Activated effector memory CD4-positive, alpha-beta T cell treated with anti-CD3 and anti-CD28 coated beads, Interleukin-2, amount 50 U/mL, for 16 hours (primary cell): Measurements from ENCODE around the gene SRSF10.
"Not testable (repeated sequence)": the region's sequence is repeated elsewhere in the genome, so short reads cannot be mapped to it uniquely, and the experiment has no call there.

Experiments used
- DNase-seq: peaks from one replicate; pipeline ENCODE4 v3.0.0-alpha.2; 2020

SRSF10 gene

DNA sequence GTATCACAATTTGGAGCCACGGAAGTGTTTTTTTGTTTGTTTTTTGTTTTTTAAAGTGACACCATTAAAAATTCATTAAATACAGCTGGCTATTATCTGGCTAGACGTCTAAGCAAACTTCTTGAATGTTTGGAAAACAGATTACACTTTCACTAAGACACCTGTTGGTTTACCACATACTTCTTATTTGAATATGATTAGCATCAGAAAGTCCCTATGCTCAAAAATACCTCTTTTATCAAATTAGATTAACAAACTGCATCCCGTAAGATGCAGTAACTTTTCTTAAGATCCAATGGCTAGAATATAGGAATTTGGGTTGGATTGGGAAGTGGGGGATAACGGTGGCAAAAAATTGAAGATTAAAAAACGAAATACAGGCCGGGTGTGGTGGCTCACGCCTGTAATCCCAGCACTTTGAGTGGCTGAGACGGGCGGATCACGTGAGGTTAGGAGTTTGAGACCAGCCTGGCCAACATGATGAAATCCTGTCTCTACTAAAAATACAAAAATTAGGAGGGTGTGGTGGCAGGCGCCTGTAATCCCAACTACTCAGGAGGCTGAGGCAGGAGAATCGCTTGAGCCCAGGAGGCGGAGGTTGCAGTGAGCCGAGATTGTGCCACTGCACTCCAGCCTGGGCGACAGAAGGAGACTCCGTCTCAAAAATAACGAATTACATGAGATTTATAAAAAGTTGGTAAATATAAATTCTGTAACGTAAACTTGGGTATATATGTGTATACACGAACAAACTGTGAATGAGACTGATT lies 21.9 kb downstream of the SRSF10 start:
- not testable (repeated sequence) for DNase-seq

DNA sequence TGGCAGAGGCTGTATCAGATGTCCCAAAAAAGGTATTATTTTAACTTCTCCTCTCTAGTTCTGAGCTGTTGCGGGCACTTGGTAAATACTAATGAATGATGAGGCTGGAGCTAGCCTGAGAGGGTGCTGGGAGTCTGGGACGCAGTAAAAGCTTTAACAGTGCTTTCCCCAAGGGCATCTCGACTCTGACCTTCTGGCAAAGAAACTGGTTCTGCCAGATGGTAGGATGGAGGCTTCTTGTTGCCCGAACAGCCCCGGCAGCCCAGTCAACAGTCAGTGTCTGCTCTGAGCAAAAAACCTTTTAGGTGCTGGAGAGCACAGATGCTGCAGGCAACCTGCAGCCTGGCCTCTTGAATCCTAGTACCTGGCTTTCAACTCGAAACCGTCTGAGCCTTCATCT lies 23.0 kb downstream of the SRSF10 start:
- no peak for DNase-seq

DNA sequence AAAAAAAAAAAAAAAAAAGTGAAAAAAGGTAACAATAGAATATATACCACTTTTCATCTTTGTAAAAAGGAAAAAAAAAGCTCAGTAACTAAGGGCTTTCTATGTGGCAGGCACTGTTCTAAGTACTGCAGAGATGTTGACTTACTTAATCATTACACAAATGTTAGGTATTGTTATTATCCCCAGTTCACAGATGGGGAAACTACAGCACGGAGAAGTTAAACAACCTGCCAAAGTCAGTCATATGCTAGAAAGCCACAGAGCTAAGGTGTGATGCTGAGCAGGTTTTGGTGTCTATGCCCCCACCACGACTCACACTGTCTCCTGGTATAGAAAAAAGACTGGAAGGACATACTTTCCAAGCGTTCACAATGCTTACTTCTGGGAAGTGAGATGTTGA lies 27.1 kb downstream of the SRSF10 start:
- no peak for DNase-seq

DNA sequence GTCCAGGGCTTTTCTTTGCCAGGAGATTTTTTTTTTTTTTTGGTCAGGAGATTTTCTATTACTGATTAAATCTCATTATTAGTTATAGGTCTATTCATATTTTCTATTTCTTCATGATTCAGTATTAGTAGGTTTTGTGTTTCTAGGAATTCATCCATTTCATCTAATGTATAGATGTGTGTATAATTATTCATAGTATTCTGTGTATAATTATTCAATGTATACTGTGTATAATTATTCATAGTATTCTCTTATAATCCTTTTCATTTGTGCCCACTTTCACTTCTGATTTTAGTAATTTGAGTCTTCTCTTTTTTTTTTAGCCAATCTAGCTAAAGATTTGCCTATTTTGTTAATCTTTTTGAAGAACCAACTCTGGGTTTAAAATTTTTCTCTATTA lies 32.8 kb downstream of the SRSF10 start:
- no peak for DNase-seq

DNA sequence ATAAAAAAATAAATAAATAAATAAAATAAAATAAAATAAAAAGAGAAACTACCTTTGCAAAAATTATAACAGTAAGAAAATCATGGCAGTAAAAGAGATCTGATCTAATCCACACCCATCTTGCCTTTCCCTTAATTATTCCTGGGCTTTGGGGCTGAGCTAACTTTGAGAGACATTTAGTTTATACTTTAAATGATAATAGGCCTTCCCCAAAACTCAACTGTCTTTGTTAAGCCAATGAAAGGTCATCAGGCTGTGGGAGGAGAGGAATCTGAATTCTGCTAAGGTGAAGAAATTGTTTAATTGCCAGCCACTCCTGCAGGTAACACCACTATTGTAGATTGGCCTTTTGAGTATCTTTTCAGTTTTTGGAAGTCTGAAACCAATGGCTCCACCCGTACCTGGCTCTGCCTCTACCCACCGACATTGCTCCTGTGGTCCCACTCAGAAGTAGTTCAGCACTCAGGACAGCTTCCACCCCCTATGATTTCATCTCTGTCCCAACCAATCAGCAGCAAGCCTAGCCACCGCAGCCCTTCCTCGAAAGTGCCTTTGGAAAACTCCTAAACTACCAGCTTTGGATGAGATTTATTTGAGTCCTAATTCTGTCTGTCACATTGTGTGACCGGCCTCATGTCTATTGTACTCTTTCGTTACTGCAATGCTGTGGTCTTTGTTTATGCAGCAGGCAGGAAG lies 43.5 kb downstream of the SRSF10 start:
- no peak for DNase-seq

DNA sequence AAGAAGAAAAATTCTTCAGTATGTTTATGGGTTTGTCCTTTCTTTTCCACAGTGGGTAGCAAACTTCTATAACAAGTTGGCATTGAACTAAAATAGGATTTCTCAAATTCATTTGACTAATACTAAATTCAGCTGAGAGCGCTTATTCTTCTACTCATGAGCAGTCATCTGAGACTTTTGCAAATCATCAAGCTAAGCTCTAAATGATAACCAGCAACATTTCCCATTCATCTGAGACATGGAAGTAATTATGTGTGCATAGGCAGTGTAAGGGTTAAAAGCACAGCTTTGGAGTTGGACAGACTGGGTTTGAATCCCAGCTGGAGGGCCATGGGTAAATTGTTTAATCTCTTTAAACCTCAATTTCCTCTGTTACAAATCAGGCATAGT lies 48.6 kb downstream of the SRSF10 start:
- no peak for DNase-seq

DNA sequence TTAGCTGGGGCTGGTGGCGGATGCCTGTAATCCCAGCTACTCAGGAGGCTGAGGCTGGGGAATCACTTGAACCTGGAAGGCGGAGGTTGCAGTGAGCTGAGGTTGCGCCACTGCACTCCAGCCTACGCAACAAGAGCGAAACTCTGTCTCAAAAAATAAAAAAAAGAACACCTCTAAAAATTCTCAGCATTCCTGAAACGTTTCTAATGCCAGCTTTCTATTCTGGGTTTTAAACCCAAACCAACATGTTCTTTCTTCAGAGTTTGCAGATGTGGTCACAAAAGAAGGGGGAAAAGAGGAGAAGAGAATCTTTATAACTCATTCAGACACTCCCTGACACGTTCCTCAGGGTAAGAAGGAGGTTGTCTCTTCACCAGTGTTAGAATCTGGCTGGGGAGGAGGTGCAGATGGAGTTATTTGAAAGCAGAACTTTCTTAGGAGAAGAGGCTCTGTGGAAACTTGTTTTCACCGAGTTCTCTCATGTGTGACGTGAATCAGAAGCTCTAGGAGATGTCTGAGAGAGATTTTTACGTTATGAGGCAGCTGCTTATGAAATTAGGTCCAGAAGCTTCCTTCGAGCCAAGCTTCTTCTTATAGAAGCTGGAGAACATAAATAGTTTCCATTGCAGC lies 49.2 kb downstream of the SRSF10 start:
- DNase-seq = no peak

DNA sequence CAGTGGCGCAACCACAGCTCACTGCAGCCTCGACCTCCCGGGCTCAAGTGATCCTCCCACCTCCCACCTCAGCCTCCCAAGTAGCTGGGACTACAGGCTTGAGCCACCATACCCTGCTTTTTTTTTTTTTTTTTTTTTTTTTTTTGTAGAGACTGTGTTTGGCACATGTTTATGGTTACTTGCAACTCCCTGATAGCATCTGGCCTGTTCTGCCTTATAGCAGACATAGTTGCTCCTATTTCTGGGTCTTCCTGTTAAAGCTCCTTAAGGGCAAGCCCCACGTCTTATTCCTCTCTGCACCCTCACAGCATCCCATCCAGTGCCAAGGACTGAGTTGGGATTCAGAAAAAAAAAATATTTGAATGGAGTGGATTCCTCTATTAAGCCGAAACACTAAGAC lies 49.9 kb downstream of the SRSF10 start:
- no peak for DNase-seq

DNA sequence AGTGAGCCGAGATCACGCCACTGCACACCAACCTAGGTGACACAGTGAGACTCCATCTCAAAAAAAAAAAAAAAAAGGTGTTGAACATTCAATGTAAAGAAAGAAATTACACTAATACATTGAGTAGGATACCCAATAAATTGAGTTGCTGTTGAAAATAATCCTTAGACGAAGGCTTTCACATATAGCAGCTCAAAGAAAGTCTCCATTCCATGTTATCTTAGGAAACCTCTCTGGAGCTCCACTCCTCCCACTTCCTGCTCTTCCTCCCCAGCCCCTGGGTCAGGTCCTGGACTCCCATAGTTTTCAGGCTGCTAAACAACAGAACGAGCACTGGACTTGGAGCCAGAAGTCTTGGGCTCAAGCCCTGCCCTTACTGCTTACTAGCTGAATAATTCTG lies 51.3 kb downstream of the SRSF10 start:
- DNase-seq = no peak

DNA sequence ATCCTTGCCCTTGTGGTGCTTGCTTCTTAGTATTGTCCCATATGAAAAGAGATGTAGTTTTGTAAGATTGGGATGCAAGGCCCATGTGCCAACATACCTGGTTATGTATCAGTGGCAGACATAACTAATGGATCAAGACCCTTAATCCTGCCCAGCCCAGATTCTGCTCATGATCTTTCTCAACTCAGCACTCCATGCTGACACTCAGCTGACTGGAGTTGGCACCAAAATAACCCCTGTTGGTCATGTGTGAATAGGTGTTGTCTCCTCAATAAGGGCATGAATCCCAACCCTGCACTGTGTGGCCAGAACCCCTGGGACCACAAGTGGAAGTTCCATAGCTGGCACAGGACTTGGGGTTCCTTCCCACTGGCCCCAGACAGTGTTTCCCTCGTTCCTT lies 53.0 kb downstream of the SRSF10 start:
- no peak for DNase-seq

DNA sequence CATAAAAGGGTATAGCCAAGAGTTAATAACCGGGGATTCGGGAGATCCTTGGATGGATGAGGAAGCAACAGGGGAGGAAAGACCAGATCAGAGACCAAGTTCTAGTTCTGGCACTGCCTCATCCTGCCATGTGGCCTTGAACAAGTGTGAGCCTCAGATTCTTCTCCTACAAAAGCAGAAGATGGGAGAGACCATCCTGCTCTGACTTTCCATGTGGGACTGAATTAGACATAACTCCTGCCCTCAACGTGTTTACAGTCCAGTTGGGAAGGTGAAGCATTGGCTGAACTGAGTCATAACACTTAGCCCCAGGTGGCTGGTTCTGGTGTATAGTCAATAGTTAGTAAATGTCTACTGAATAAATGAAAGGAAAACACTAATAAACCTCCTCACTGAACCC lies 54.8 kb downstream of the SRSF10 start:
- no peak for DNase-seq

DNA sequence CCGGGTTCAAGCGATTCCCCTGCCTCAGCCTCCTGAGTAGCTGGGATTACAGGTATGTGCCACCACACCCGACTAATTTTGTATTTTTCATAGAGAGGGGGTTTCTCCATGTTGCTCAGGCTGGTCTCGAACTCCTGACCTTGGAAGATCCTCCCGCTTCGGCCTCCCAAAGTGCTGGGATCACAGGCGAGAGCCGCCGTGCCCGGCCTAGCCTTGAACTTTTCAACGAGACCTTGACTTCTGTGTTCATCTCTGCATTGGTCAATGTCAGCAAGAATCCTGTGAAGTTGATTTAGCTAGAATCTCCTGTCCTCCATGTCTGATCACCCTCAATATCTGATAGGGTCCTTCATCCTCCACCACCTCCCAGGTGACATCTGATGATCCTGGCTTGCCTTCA lies 55.5 kb downstream of the SRSF10 start:
- DNase-seq = no peak

DNA sequence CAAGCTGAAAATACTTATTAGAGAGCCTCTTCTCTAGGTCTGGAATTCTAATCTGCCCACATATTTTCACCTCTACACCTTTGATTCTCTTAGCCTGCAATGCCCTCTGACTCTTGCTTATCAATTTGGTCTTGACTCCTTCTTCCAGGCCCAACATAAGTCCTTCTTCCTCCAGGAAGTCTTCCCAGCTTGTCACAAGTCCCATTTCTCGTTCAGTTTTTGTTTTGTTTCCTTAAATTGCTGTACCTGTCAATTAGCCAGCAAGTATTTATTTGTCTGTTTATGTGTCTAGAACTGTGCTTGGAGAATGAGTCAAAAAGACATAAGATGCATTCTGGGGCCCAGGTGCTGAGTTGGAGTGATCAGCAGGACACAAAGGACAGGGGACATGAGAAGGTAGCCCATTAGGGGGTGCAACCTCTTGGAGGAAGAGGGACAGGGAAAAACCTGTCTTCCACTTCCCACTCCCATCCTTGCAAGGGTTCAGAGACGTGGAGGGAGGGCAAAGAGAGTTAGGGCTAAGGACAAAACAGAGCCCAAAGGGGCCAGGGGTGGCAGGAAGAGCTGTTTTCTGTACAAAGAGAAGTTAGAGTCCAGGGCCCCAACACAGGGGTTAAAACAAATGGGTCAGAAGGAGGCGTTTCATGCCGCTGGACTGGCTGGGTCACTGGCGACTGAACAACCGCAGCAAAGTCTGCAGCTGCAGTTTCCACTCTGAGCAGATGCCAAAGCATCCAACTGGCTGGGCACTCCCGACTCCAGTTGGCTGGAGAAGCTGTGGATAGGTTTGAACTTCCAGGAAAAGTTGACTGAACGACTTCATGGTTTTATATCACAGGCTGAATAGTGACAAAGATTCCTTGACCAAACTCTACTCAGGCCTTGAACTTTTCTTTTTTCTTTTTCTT lies 56.3 kb downstream of the SRSF10 start:
- no peak for DNase-seq

DNA sequence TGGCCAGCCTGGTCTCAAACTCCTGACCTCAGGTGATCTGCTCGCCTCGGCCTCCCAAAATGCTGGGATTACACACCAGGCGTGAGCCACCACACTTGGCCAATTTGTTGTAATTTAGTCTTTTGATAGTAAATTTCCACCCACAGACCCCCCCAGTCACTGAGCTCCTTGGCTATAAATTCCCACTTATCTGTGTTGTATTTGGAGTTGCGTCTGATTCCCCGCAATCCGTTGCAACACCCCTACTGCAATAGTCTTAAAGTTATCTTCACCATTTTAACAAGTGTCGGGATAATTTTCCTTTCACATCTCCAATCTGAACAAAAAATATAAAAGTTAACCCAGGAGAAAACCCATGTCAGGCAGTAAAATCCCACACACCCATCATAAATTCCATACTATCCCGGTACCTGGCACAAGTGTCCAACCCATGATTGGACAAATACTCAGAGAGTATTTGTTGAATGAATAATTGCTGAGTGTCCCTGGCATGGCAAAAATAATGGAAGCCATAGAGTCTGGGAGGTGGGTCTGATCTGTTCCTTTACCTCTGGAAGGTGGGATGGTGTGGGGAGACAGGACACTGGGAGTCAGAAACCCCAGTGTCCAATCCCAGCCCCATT lies 57.7 kb downstream of the SRSF10 start:
- DNase-seq = no peak

DNA sequence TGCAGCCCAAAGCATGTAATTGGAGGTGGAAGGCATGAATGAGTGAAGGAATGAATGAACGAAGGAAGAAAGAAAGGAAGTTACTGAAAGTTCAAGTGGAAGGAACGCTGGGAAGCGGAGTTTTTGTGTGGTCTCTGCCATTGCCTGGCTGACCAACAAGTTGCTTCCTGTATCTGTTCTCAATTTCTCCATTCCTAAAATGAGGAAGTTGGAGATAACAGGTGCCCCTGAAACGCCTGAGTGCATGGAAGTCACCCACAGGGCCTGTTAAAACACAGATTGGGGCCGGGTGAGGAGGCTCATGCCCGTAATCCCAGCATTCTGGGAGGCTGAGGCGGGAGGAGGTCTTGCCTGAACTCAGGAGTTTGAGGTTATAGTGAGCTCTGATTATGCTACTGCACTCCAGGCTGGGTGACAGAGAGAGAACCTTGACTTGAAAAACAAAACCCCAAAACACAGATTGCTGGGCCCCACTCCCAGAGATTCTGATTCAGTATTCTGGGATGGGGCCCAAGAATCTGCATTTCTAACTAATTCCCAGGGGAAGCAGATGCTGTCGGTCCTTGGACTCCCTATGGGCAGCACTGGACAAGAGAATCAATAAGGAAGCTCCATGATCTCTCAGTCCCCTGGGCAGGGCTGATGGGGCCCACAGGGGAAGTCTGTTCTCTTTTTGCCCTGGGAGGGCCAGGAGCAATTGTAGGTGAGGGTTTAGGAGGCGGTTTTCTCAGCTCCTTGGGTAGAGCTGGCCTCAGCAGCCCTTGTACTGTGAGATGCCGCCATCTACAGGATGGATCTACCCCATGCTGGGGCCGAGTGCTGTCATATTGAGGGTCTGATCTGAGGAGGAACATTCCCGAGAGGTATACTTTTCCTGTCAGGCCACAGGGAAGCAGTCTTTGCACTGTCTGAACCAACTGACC lies 63.7 kb downstream of the SRSF10 start:
- no peak for DNase-seq

DNA sequence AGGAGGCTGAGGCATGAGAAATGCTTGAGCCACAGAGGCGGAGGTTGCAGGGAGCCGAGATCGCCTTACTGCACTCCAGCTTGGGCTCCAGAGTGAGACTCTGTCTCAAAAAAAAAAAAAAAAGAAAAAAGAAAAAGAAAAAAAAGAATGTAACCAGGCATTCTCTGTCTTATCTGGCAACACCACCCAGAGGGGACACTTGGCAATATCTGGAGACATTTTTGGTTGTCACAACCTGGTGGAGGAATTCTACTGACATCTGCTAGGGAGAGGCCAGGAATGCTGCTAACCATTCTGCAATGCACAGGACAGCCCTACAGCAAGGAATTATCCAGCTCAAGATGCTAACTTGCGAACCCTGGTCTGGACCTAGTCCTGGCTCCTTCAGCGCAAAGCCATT lies 64.7 kb downstream of the SRSF10 start:
- DNase-seq = no peak

DNA sequence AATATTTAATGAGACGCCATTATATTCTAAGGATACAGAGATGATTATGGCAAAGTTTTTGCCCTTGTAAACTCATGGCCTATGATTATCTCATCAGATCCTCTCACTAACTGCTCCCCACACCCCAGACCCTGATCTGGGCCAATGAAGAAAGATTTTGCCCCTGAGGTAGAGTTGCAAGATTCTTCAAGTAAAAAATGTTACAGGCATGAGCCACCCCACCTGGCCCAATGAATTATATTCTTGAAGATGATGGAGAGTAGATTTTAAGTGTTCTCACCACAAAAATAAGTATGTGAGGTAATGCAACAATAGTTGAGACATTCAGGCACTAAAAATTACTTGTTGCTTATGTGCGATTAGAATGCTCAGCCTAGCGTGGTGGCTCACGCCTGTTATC lies 65.2 kb downstream of the SRSF10 start:
- DNase-seq = no peak
